K562 (cell line): Measurements from ENCODE around the gene HIVEP3. TPM values are rescaled to one million over a fixed set of nuclear protein-coding genes. Genes with fewer than 3 reads are reported as not detected.

ENCODE experiments used
- ATAC-seq: fragments of 200-7000 bp; cut with Tn5 transposase; 3 replicates; pipeline ENCODE4 v1.9.1; 2020; ENCODE audit warnings: moderate library complexity
- BruUV-seq: library from RNA; stranded (reverse); fragments of 400-500 nt; replicated peaks from 2 replicates; lab custom pipeline; 2021; lab: Mats Ljungman, UMichigan
- CTCF ChIA-PET: fragments of 300-600 bp; formaldehyde crosslinking; extraction: SDS; loops from one replicate; lab custom pipeline; 2021; ENCODE audit warnings: low intra/inter-chr PET ratio; lab: Yijun Ruan, JAX
- POLR2A ChIA-PET: fragments of 300-600, 350-650 bp; sonication (Branson Sonifier 250); formaldehyde crosslinking; extraction: SDS; loops from one replicate; lab custom pipeline; 2021; ENCODE audit warnings: antibody characterized with exemption, inconsistent platforms; lab: Yijun Ruan, JAX
- DNase-seq, 4 experiments: peaks; one replicate each; pipeline versions ENCODE4 v3.0.0 to v3.0.0-alpha.2; 2011 to 2018; ENCODE audit warnings: low spot score in 3 of 4, mixed read lengths in 3 of 4; ENCODE audit errors: extremely low read depth in 1 of 4
- FAIRE-seq: peaks from 2 replicates; lab custom pipeline; 2011; peaks lifted over from hg19 to GRCh38; lab: Jason Lieb, UNC
- H2AFZ ChIP-seq: 2 replicates; pipeline ENCODE4 v1.6.0; 2011; ENCODE audit warnings: low read depth, low read length, control low read depth, inconsistent platforms
- H3K27ac ChIP-seq: fragments of 200-600 bp; 3 replicates; pipeline ENCODE4 v1.8.0; 2011; ENCODE audit warnings: low read depth, mild to moderate bottlenecking, control low read depth, inconsistent platforms, low read length, moderate library complexity, mixed read lengths; ENCODE audit errors: extremely low read depth
- H3K27me3 ChIP-seq, 2 experiments: fragments of 300-600 bp in 1 of 2; 2 replicates in 1 of 2; 3 replicates in 1 of 2; pipeline versions ENCODE4 v1.6.0 to v1.8.0; 2011; ENCODE audit warnings: inconsistent platforms in 2 of 2, low read length in 2 of 2, mild to moderate bottlenecking in 1 of 2, mixed read lengths in 1 of 2, moderate library complexity in 1 of 2; ENCODE audit not compliant: control insufficient read depth in 2 of 2, insufficient read depth in 2 of 2
- H3K36me3 ChIP-seq: fragments of 300-600 bp; 3 replicates; pipeline ENCODE4 v1.8.0; 2011; ENCODE audit warnings: mild to moderate bottlenecking, low read length, inconsistent platforms; ENCODE audit not compliant: control insufficient read depth, insufficient read depth
- H3K4me1 ChIP-seq, 2 experiments: fragments of 200-600 bp in 1 of 2; replicated peaks in 1 of 2; 2 replicates in 1 of 2; 3 replicates in 1 of 2; pipeline versions ENCODE4 v1.5.1 to v1.8.0; 2011; ENCODE audit warnings: inconsistent platforms in 2 of 2, low read length in 2 of 2, mild to moderate bottlenecking in 1 of 2, mixed read lengths in 1 of 2, moderate library complexity in 1 of 2; ENCODE audit not compliant: control insufficient read depth in 2 of 2, insufficient read depth in 2 of 2
- H3K4me2 ChIP-seq: 2 replicates; pipeline ENCODE4 v1.6.1; 2011; ENCODE audit warnings: low read length, control low read depth, inconsistent platforms, mixed read lengths; ENCODE audit not compliant: insufficient read depth
- H3K4me3 ChIP-seq: fragments of 200-600 bp; sonication (generic), shearing (Covaris generic); 2 replicates; pipeline ENCODE4 v1.5.1; 2016; ENCODE audit warnings: control low read depth, inconsistent platforms
- H3K79me2 ChIP-seq: fragments of 200-600 bp; 3 replicates; pipeline ENCODE4 v1.8.0; 2011; ENCODE audit warnings: low read length, inconsistent platforms; ENCODE audit not compliant: control insufficient read depth, insufficient read depth
- H3K9ac ChIP-seq, 2 experiments: 2 replicates each; pipeline versions ENCODE4 v1.6.0 to v1.6.1; 2011; ENCODE audit warnings: low read depth in 2 of 2, low read length in 2 of 2, control low read depth in 1 of 2, inconsistent platforms in 1 of 2, mild to moderate bottlenecking in 1 of 2, mixed read lengths in 1 of 2; ENCODE audit not compliant: insufficient read depth in 1 of 2
- H3K9me1 ChIP-seq: one replicate; pipeline ENCODE4 v1.6.0; 2011; ENCODE audit warnings: inconsistent platforms, mild to moderate bottlenecking, low read length, moderate library complexity; ENCODE audit not compliant: control insufficient read depth, insufficient read depth
- H3K9me3 ChIP-seq: replicated peaks from 2 replicates; pipeline ENCODE4 v1.5.1; 2011; ENCODE audit warnings: low read depth, low read length, inconsistent platforms; ENCODE audit not compliant: control insufficient read depth, insufficient read depth
- H4K20me1 ChIP-seq: replicated peaks from 2 replicates; pipeline ENCODE4 v1.6.1; 2011; ENCODE audit warnings: low read length, inconsistent platforms, mixed read lengths; ENCODE audit not compliant: control insufficient read depth, insufficient read depth
- E2F6 ChIP-seq, 2 experiments: IDR thresholded peaks; 2 replicates each; pipeline ENCODE4 v1.6.1; 2011; ENCODE audit warnings: borderline replicate concordance in 1 of 2, control low read depth in 1 of 2, low read depth in 1 of 2, low read length in 1 of 2, mild to moderate bottlenecking in 1 of 2, mixed read lengths in 1 of 2, moderate library complexity in 1 of 2; ENCODE audit not compliant: insufficient read depth in 1 of 2, insufficient read length in 1 of 2, poor library complexity in 1 of 2, severe bottlenecking in 1 of 2; ENCODE audit errors: extremely low read depth in 1 of 2
- LEF1 ChIP-seq: fragments of 450-650 bp; IDR thresholded peaks from 2 replicates; pipeline ENCODE4 v1.6.1; 2016; ENCODE audit warnings: mild to moderate bottlenecking
- NR2C1 ChIP-seq, 2 experiments: fragments of 450-650 bp; IDR thresholded peaks; 2 replicates each; pipeline ENCODE4 v1.6.1; 2017; ENCODE audit warnings: mild to moderate bottlenecking in 2 of 2, antibody characterized with exemption in 1 of 2, inconsistent platforms in 1 of 2, missing compliant biosample characterization in 1 of 2, missing genetic modification characterization in 1 of 2
- PHTF2 ChIP-seq: fragments of 250-450 bp; sonication (Bioruptor Pico); IDR thresholded peaks from 2 replicates; pipeline ENCODE4 v1.5.0; 2021; ENCODE audit warnings: mild to moderate bottlenecking
- SIRT6 ChIP-seq: IDR thresholded peaks from one replicate; pipeline ENCODE4 v1.6.1; 2012; ENCODE audit warnings: low read depth, mild to moderate bottlenecking, control low read depth, inconsistent platforms, low read length, moderate library complexity
- STAT5A ChIP-seq: IDR thresholded peaks from 2 replicates; pipeline ENCODE4 v1.6.1; 2012; ENCODE audit warnings: low read length, inconsistent platforms, borderline replicate concordance
- TAF15 ChIP-seq: fragments of 200-400 bp; formaldehyde crosslinking; IDR thresholded peaks from 2 replicates; pipeline ENCODE4 v1.6.1; 2017; ENCODE audit warnings: mild to moderate bottlenecking, low read depth, low read length, moderate library complexity
- ZNF586 ChIP-seq: fragments of 450-650 bp; formaldehyde crosslinking; conservative IDR thresholded peaks from 2 replicates; pipeline ENCODE4 v1.4.0; 2020; ENCODE audit warnings: mild to moderate bottlenecking, moderate library complexity
- ZNF79 ChIP-seq: fragments of 250-450 bp; sonication (Bioruptor Pico); IDR thresholded peaks from 2 replicates; pipeline ENCODE4 v1.4.0; 2020; ENCODE audit warnings: low read depth, mild to moderate bottlenecking, moderate library complexity
- whole genome bisulfite sequencing: fragments of 100-300 bp; shearing (Covaris generic); methylation state at CpG from one replicate; pipeline ENCODE4 v1.1.6; 2016; ENCODE audit warnings: low coverage, mixed read lengths; ENCODE audit not compliant: insufficient coverage; ENCODE audit errors: missing lambda C conversion rate; 5-methylcytosine and 5-hydroxymethylcytosine counted together
- in situ Hi-C: fragments of 300-500 bp; cut with MboI; formaldehyde crosslinking; loops from 4 replicates; pipeline ENCODE4 v1.15.0; 2018; ENCODE audit warnings: inconsistent platforms, mixed read lengths
- intact Hi-C: fragments of 100-400 bp; cut with micrococcal nuclease; formaldehyde crosslinking; loops from 2 replicates; pipeline ENCODE4 v1.14.2; 2022
- polyA plus RNA-seq, 8 experiments: library from polyadenylated mRNA; depleted of rRNA in 4 of 8; stranded (reverse) in 5 of 8; unstranded in 3 of 8; fragments of >200 nt; fragmentation: Nextera tagmentation in 2 of 8; fragmentation: Illumina TruSeq in 1 of 8; extraction: Ambion mirVana in 2 of 8; extraction: Trizol in 1 of 8; gene quantifications; 2 replicates each; pipeline versions ENCODE4 v1.2.1 to v1.2.3, GENCODE V29; 2011 to 2014; ENCODE audit warnings: inconsistent platforms in 1 of 8, missing spikeins in 1 of 8
- total RNA-seq, 7 experiments: library from RNA; depleted of rRNA in 6 of 7; stranded (reverse); fragments of >200 nt in 6 of 7; fragmentation: Illumina TruSeq in 2 of 7; extraction: Trizol in 2 of 7; gene quantifications; 2 replicates each; pipeline versions ENCODE4 v1.2.1 to v1.2.3, GENCODE V29; 2011 to 2021; ENCODE audit warnings: low replicate concordance in 1 of 7
- TF ChIP-seq, protein P1 (sequence below): sonication (generic); formaldehyde crosslinking; IDR thresholded peaks from 2 replicates; pipeline ENCODE4 v1.8.1; 2022; ENCODE audit warnings: missing genetic modification reagents
- TF ChIP-seq, protein P2 (sequence below): fragments of 150-350 bp; IDR thresholded peaks from 2 replicates; pipeline ENCODE4 v1.6.1; 2014; ENCODE audit warnings: low read depth, mild to moderate bottlenecking, low read length, borderline replicate concordance

HIVEP3 gene
- total and polyA plus RNA-seq, 9 of the 15 experiments (the other 6 are each of a cell fraction or from before 2014, with no cell fraction given): 0.09 to 0.58 (median 0.34) TPM; not detected in 1

DNA sequence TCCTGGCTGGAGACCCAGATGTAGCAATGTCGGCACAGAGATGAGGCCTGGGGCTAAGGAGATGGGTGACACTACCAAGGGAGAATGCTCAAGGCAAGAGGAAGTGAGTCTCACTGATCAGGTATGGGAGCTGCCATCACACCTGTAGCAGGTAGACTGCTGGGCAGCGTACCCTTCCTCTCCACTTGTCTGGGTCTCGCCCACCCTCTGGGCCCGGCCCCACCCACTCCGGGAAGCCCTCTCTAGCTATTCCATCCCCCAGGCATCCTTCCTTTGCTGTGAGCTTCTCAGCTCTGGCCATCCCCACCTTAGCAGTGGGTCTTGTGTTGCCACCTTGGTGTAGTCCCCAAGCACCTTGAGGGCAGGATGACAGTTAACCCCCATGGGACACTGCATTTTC is 346.5 kb downstream of the HIVEP3 start:
- Histone ChIP-seq H3K27me3 (peaks cover 0 to 17% of the 10 kb centered on the region in 2 experiments; a peak in 2 of 5 replicates), H2AFZ (no peak overlapping the region), H3K4me1 (no peaks in the 10 kb centered on the region), H3K36me3 (no peaks in the 10 kb centered on the region), H3K79me2 (no peaks in the 10 kb centered on the region), H3K4me3 (no peak overlapping the region), H3K9ac (no peak overlapping the region), H3K9me1 (no peaks in the 10 kb centered on the region), H3K9me3 (no peaks in the 10 kb centered on the region), H3K4me2 (no peak overlapping the region), H3K27ac (no peak overlapping the region), H4K20me1 (0 out of 2 replicates have a peak, but pooled peaks cover 9% of the 10 kb centered on the region)
- TF ChIP-seq E2F6 (IDR thresholded peaks at IDR 0.05; ENCODE audit: borderline replicate concordance in 1 of 2, extremely low read depth in 1 of 2, insufficient read depth in 1 of 2, insufficient read length in 1 of 2, low read depth in 1 of 2, low read length in 1 of 2, poor library complexity in 1 of 2, severe bottlenecking in 1 of 2) (no peak), SIRT6 (no peak), PHTF2 (CRISPR knock-in tag) (no peak), ZNF79 (CRISPR knock-in tag) (no peak), LEF1 (no peak), TAF15 (no peak), STAT5A (no peak), NR2C1 (IDR thresholded peaks at IDR 0.05) (no peak), NR2C1 (tag; IDR thresholded peaks at IDR 0.05) (no peak), ZNF586 (CRISPR knock-in tag) (no peak)
- TF ChIP-seq, protein P1, sequence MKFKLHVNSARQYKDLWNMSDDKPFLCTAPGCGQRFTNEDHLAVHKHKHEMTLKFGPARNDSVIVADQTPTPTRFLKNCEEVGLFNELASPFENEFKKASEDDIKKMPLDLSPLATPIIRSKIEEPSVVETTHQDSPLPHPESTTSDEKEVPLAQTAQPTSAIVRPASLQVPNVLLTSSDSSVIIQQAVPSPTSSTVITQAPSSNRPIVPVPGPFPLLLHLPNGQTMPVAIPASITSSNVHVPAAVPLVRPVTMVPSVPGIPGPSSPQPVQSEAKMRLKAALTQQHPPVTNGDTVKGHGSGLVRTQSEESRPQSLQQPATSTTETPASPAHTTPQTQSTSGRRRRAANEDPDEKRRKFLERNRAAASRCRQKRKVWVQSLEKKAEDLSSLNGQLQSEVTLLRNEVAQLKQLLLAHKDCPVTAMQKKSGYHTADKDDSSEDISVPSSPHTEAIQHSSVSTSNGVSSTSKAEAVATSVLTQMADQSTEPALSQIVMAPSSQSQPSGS (CRISPR knock-in tag): no peak
- TF ChIP-seq, protein P2, sequence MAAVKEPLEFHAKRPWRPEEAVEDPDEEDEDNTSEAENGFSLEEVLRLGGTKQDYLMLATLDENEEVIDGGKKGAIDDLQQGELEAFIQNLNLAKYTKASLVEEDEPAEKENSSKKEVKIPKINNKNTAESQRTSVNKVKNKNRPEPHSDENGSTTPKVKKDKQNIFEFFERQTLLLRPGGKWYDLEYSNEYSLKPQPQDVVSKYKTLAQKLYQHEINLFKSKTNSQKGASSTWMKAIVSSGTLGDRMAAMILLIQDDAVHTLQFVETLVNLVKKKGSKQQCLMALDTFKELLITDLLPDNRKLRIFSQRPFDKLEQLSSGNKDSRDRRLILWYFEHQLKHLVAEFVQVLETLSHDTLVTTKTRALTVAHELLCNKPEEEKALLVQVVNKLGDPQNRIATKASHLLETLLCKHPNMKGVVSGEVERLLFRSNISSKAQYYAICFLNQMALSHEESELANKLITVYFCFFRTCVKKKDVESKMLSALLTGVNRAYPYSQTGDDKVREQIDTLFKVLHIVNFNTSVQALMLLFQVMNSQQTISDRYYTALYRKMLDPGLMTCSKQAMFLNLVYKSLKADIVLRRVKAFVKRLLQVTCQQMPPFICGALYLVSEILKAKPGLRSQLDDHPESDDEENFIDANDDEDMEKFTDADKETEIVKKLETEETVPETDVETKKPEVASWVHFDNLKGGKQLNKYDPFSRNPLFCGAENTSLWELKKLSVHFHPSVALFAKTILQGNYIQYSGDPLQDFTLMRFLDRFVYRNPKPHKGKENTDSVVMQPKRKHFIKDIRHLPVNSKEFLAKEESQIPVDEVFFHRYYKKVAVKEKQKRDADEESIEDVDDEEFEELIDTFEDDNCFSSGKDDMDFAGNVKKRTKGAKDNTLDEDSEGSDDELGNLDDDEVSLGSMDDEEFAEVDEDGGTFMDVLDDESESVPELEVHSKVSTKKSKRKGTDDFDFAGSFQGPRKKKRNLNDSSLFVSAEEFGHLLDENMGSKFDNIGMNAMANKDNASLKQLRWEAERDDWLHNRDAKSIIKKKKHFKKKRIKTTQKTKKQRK: no peak
- no peak for DNase-seq
- in situ Hi-C loops (loop anchor here (10.0 kb wide), 1 partner anchor 573 kb away; no protein-coding TSS in a partner anchor), intact Hi-C loops (loop anchor here (10.0 kb wide), 2 partner anchors 213 to 603 kb away; no protein-coding TSS in a partner anchor)
- ChIA-PET POLR2A (no interaction called here), CTCF (interaction anchor here (0.6 kb wide), 1 partner anchor 259 kb away, joined by 3 read pairs; no protein-coding TSS in a partner anchor)
- FAIRE-seq: no peak
- WGBS: 5% methylated on average over 5 of the region's 5 CpGs
- no TSS peak for BruUV-seq
- no peak for ATAC-seq
